Liver (tissue), 9 donors: ENCODE data around the gene PRPF40B. TPM values are rescaled to one million over a fixed set of nuclear protein-coding genes. Genes with fewer than 3 reads are reported as not detected.
A peak's percentile ranks its signal among the peaks of the same experiment; 100 is the strongest.

Source experiments
- DNase-seq: peaks from one replicate; pipeline ENCODE4 v3.0.0-alpha.2; 2017; ENCODE audit warnings: low spot score
- H3K27ac ChIP-seq, 2 donors: one replicate each; pipeline ENCODE4 v1.7.0; 2013; ENCODE audit warnings: inconsistent platforms in 2 of 2, low read length in 2 of 2, control low read depth in 1 of 2, low read depth in 1 of 2, mild to moderate bottlenecking in 1 of 2
- H3K27me3 ChIP-seq, 4 donors: one replicate each; pipeline versions ENCODE4 v1.6.1 to v1.7.0; 2013; ENCODE audit warnings: low read length in 3 of 4, inconsistent platforms in 1 of 4, mild to moderate bottlenecking in 1 of 4, moderate library complexity in 1 of 4; ENCODE audit not compliant: control insufficient read depth in 4 of 4, insufficient read depth in 4 of 4
- H3K36me3 ChIP-seq, 4 donors: one replicate each; pipeline versions ENCODE4 v1.6.1 to v1.7.0; 2013; ENCODE audit warnings: low read length in 3 of 4, mild to moderate bottlenecking in 3 of 4, low read depth in 1 of 4, moderate library complexity in 1 of 4; ENCODE audit not compliant: control insufficient read depth in 4 of 4, insufficient read depth in 3 of 4
- H3K4me1 ChIP-seq, 4 donors: one replicate each; pipeline versions ENCODE4 v1.6.1 to v1.7.0; 2013; ENCODE audit warnings: low read length in 3 of 4, mild to moderate bottlenecking in 3 of 4, moderate library complexity in 1 of 4; ENCODE audit not compliant: control insufficient read depth in 4 of 4, insufficient read depth in 4 of 4
- H3K4me3 ChIP-seq, 3 donors: one replicate each; pipeline versions ENCODE4 v1.6.1 to v1.7.0; 2013; ENCODE audit warnings: low read length in 3 of 3, control low read depth in 1 of 3, low read depth in 1 of 3, mild to moderate bottlenecking in 1 of 3
- H3K9ac ChIP-seq, 2 donors: one replicate each; pipeline ENCODE4 v1.7.0; 2013; ENCODE audit warnings: low read length in 2 of 2, mild to moderate bottlenecking in 2 of 2, moderate library complexity in 2 of 2, control low read depth in 1 of 2, low read depth in 1 of 2
- H3K9me3 ChIP-seq, 4 donors: one replicate each; pipeline versions ENCODE4 v1.6.1 to v1.7.0; 2013; ENCODE audit warnings: low read length in 3 of 4; ENCODE audit not compliant: control insufficient read depth in 4 of 4
- CTCF ChIP-seq: fragments of 150-350 bp; IDR thresholded peaks from 2 replicates; pipeline ENCODE4 v1.5.1; 2017; ENCODE audit warnings: improper control_type of control experiment, low read depth, low read length; ENCODE audit not compliant: missing input control
- EGR1 ChIP-seq, 2 donors: IDR thresholded peaks; 2 replicates each; pipeline ENCODE4 v1.6.1; 2016 to 2018; ENCODE audit warnings: antibody characterized with exemption in 2 of 2, low read depth in 2 of 2
- FOXA1 ChIP-seq: IDR thresholded peaks from 2 replicates; pipeline ENCODE4 v1.6.1; 2016; ENCODE audit warnings: antibody characterized with exemption
- FOXA2 ChIP-seq: IDR thresholded peaks from 2 replicates; pipeline ENCODE4 v1.6.1; 2016; ENCODE audit warnings: antibody characterized with exemption
- GABPA ChIP-seq, 2 donors: IDR thresholded peaks in 1 of 2; conservative IDR thresholded peaks in 1 of 2; 2 replicates each; pipeline ENCODE4 v1.6.1; 2016; ENCODE audit warnings: antibody characterized with exemption in 2 of 2, mild to moderate bottlenecking in 1 of 2, moderate library complexity in 1 of 2
- HNF4A ChIP-seq, 2 donors: conservative IDR thresholded peaks; 2 replicates each; pipeline ENCODE4 v1.6.1; 2016; ENCODE audit warnings: antibody characterized with exemption in 2 of 2, mild to moderate bottlenecking in 2 of 2
- HNF4G ChIP-seq: IDR thresholded peaks from 2 replicates; pipeline ENCODE4 v1.6.1; 2016; ENCODE audit warnings: antibody characterized with exemption
- JUND ChIP-seq, 2 donors: IDR thresholded peaks; 2 replicates each; pipeline ENCODE4 v1.6.1; 2016; ENCODE audit warnings: antibody characterized with exemption in 2 of 2
- NR2F2 ChIP-seq: IDR thresholded peaks from 2 replicates; pipeline ENCODE4 v1.6.1; 2016; ENCODE audit warnings: antibody characterized with exemption
- RAD21 ChIP-seq, 2 donors: IDR thresholded peaks; 2 replicates each; pipeline ENCODE4 v1.6.1; 2016; ENCODE audit warnings: antibody characterized with exemption in 2 of 2, mild to moderate bottlenecking in 2 of 2
- REST ChIP-seq: IDR thresholded peaks from 2 replicates; pipeline ENCODE4 v1.6.1; 2016; ENCODE audit warnings: antibody characterized with exemption, mild to moderate bottlenecking
- RXRA ChIP-seq, 2 donors: IDR thresholded peaks; 2 replicates each; pipeline ENCODE4 v1.6.1; 2017 to 2018; ENCODE audit warnings: antibody characterized with exemption in 2 of 2, mild to moderate bottlenecking in 1 of 2
- SP1 ChIP-seq: IDR thresholded peaks from 2 replicates; pipeline ENCODE4 v1.6.1; 2018; ENCODE audit warnings: antibody characterized with exemption, mild to moderate bottlenecking
- TAF1 ChIP-seq: conservative IDR thresholded peaks from 2 replicates; pipeline ENCODE4 v1.6.1; 2016; ENCODE audit warnings: antibody characterized with exemption, mild to moderate bottlenecking
- YY1 ChIP-seq: IDR thresholded peaks from 2 replicates; pipeline ENCODE4 v1.6.1; 2016; ENCODE audit warnings: antibody characterized with exemption, mild to moderate bottlenecking
- ZBTB33 ChIP-seq: IDR thresholded peaks from 2 replicates; pipeline ENCODE4 v1.6.1; 2016; ENCODE audit warnings: antibody characterized with exemption
- WGBS: extraction: QIAGEN DNeasy Blood & Tissue Kit; methylation state at CpG from one replicate; pipeline ENCODE4 v1.1.7; 2013; 5-methylcytosine and 5-hydroxymethylcytosine counted together
- polyA plus RNA-seq, 2 donors: library from polyadenylated mRNA; stranded (reverse) in 1 of 2; unstranded in 1 of 2; fragments of 200-250 nt in 1 of 2; fragments of >200 nt in 1 of 2; fragmentation: Nextera tagmentation in 1 of 2; extraction: Ambion mirVana in 1 of 2; gene quantifications; one replicate each; pipeline versions ENCODE4 v1.2.1 to v1.2.3, GENCODE V29; 2013 to 2015
- total RNA-seq, 2 donors: library from RNA; depleted of rRNA; stranded (reverse); fragments of >200 nt; gene quantifications; one replicate each; pipeline ENCODE4 v1.2.3, GENCODE V29; 2014
- TF ChIP-seq, protein P1 (sequence below): IDR thresholded peaks from 2 replicates; pipeline ENCODE4 v1.6.1; 2016; ENCODE audit warnings: antibody characterized with exemption
- TF ChIP-seq, protein P2 (sequence below): IDR thresholded peaks from 2 replicates; pipeline ENCODE4 v1.6.1; 2016; ENCODE audit warnings: antibody characterized with exemption
- donor health status: healthy.
- donor health status: healthy.
- donor health status: healthy.
- donor health status: healthy.
- donor health status: healthy.

The PRPF40B gene
- total and polyA plus RNA-seq, 4 donors: 2.4 to 4.8 (median 3.9) TPM

DNA sequence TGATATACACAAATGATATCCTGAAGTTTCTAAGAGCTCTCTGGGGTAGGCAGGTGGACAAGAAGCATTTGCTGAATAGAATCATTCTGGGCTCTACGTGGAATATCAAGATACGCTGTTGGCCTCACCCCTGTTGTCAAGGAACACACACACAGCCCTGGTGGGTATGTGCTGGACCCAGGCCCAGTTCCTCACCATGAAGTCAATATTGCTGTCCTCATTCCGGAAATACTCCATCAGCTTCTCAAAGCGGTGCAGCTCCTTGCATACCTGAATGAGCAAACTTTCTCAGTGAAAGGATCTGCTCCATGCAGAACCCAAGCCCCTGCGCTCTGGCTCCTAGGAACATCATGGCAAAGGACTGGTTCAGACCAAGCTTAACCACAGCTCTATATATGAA is 31.4 kb downstream of the PRPF40B start:
- no peak overlapping the region for H3K27ac ChIP-seq
- DNase-seq: no peak
- no peak for TF ChIP-seq JUND (IDR thresholded peaks at IDR 0.05)
- no peak for TF ChIP-seq ZBTB33
- no peak for TF ChIP-seq HNF4A (conservative IDR thresholded peaks at IDR 0.05)
- no peak for TF ChIP-seq NR2F2
- no peak for TF ChIP-seq FOXA2
- no peak for TF ChIP-seq RAD21 (IDR thresholded peaks at IDR 0.05)
- no peak for TF ChIP-seq HNF4G
- TF ChIP-seq, protein P1, sequence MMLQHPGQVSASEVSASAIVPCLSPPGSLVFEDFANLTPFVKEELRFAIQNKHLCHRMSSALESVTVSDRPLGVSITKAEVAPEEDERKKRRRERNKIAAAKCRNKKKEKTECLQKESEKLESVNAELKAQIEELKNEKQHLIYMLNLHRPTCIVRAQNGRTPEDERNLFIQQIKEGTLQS: no peak
- no peak for TF ChIP-seq RXRA (IDR thresholded peaks at IDR 0.05)
- TF ChIP-seq EGR1 (IDR thresholded peaks at IDR 0.05; ENCODE audit: low read depth in 2 of 2): no peak
- TF ChIP-seq, protein P2, sequence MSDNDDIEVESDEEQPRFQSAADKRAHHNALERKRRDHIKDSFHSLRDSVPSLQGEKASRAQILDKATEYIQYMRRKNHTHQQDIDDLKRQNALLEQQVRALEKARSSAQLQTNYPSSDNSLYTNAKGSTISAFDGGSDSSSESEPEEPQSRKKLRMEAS: no peak
- TF ChIP-seq SP1: no peak
- no peak for TF ChIP-seq TAF1
- TF ChIP-seq FOXA1: no peak
- no peak for TF ChIP-seq CTCF
- no peak for TF ChIP-seq YY1
- no peaks in the 10 kb centered on the region for H3K9me3 ChIP-seq
- H3K4me1 ChIP-seq: peaks cover 0 to 1% (median 0%) of the 10 kb centered on the region in 4 donors
- WGBS: 95% methylated on average over 5 of the region's 5 CpGs
- H3K27me3 ChIP-seq: no peaks in the 10 kb centered on the region
- no peak overlapping the region for H3K9ac ChIP-seq
- no peaks in the 10 kb centered on the region for H3K36me3 ChIP-seq
- H3K4me3 ChIP-seq: no peak overlapping the region

DNA sequence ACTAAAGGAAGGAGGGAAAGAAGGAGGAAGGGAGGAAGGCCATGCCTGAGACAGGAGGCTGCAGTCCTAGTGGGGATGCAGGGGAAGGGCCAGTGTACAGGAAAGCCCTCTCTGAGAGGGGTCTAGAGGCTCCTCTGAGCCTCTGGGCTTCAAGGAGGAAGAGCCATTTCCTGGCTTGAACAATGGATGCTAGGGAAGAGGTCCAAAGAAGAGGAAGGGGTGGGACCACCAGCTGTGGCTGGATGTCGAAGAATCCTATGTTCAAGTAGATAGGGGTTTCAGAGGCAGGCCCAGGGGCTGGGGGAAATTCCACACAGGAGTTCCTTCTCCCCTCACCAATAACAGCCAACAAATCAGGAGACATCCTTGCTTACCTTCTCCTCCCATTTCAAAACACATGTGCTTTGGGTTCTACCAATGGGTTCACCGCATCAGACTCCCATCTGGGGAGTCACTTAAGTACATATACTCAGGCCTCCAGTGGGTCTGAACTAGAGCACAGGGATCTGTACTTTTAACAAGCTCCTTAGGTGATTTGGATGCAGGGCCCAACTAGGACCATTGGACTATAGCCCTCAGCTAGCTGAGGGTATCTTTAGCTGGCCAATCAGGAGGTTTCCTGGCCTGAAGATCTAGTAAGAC is 32.4 kb downstream of the PRPF40B start:
- Histone ChIP-seq H3K9me3 (no peaks in the 10 kb centered on the region), H3K36me3 (no peaks in the 10 kb centered on the region), H3K27ac (no peak overlapping the region), H3K27me3 (no peaks in the 10 kb centered on the region), H3K9ac (no peak overlapping the region), H3K4me3 (no peak overlapping the region), H3K4me1 (no peaks in the 10 kb centered on the region)
- whole genome bisulfite sequencing: 90% methylated on average over 2 of the region's 2 CpGs
- TF ChIP-seq NR2F2 (peak; percentile 17), SP1 (no peak), FOXA1 (no peak), HNF4A (conservative IDR thresholded peaks at IDR 0.05) (no peak)
- DNase-seq: no peak

- Histone ChIP-seq H3K9ac (no peak overlapping the region), H3K4me1 (peaks cover 1 to 6% (median 4%) of the 10 kb centered on the region in 4 donors), H3K9me3 (no peaks in the 10 kb centered on the region), H3K27me3 (no peaks in the 10 kb centered on the region), H3K36me3 (no peaks in the 10 kb centered on the region), H3K4me3 (no peak overlapping the region), H3K27ac (no peak overlapping the region)
- 93% methylated on average over 13 of the region's 13 CpGs for WGBS
- no peak for DNase-seq
- TF ChIP-seq RXRA (IDR thresholded peaks at IDR 0.05) (no peak), GABPA (IDR thresholded peaks at IDR 0.05 in 1 of 2, conservative IDR thresholded peaks at IDR 0.05 in 1 of 2) (no peak), RAD21 (IDR thresholded peaks at IDR 0.05) (no peak), SP1 (no peak), JUND (IDR thresholded peaks at IDR 0.05) (no peak), FOXA1 (no peak), HNF4A (conservative IDR thresholded peaks at IDR 0.05) (no peak), EGR1 (IDR thresholded peaks at IDR 0.05; ENCODE audit: low read depth in 2 of 2) (no peak), FOXA2 (no peak), REST (no peak)
- TF ChIP-seq, protein P2: no peak
These were observed 34.9 kb downstream of the PRPF40B start for GRCh38 chr12:49658276-49658675.
